GM10248 (cell line): ENCODE measurements around the gene CXCL11.

Experiments
- CTCF ChIA-PET: fragments of 300-600 bp; sonication (Branson Sonifier 250); formaldehyde crosslinking; extraction: SDS; loops from one replicate; lab custom pipeline; 2021; ENCODE audit warnings: antibody characterized with exemption; lab: Yijun Ruan, JAX
- POLR2A ChIA-PET: fragments of 350-650 bp; sonication (Branson Sonifier 250); formaldehyde crosslinking; extraction: SDS; loops from one replicate; lab custom pipeline; 2020; ENCODE audit warnings: antibody characterized with exemption; lab: Yijun Ruan, JAX
- DNase-seq: peaks from one replicate; pipeline ENCODE4 v3.0.0; 2012; ENCODE audit errors: extremely low spot score
- TF ChIP-seq, protein P1 (sequence below): IDR thresholded peaks from 2 replicates; pipeline ENCODE4 v1.5.1; 2012; ENCODE audit warnings: mild to moderate bottlenecking, low read depth; ENCODE audit errors: extremely low read depth, missing control alignments, control extremely low read depth

Gene CXCL11

GRCh38 chr4:76022677-76023076 lies 13.2 kb downstream of the CXCL11 start:
- DNase-seq = no peak
- TF ChIP-seq, protein P1, sequence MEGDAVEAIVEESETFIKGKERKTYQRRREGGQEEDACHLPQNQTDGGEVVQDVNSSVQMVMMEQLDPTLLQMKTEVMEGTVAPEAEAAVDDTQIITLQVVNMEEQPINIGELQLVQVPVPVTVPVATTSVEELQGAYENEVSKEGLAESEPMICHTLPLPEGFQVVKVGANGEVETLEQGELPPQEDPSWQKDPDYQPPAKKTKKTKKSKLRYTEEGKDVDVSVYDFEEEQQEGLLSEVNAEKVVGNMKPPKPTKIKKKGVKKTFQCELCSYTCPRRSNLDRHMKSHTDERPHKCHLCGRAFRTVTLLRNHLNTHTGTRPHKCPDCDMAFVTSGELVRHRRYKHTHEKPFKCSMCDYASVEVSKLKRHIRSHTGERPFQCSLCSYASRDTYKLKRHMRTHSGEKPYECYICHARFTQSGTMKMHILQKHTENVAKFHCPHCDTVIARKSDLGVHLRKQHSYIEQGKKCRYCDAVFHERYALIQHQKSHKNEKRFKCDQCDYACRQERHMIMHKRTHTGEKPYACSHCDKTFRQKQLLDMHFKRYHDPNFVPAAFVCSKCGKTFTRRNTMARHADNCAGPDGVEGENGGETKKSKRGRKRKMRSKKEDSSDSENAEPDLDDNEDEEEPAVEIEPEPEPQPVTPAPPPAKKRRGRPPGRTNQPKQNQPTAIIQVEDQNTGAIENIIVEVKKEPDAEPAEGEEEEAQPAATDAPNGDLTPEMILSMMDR = no peak
- ChIA-PET CTCF (interaction anchor here (2.7 kb wide), 1 partner anchor 44 kb away, joined by 7 read pairs; no protein-coding TSS in a partner anchor), POLR2A (no interaction called here)

GRCh38 chr4:76022031-76022430 lies 13.8 kb downstream of the CXCL11 start:
- POLR2A ChIA-PET = no interaction called here
- CTCF ChIA-PET = interaction anchor here (1.2 to 2.7 kb wide), 2 partner anchors 33 to 45 kb away, joined by 3 to 7 read pairs; no protein-coding TSS in a partner anchor
- DNase-seq = no peak
- TF ChIP-seq, protein P1 = no peak

GRCh38 chr4:76017056-76017686 lies 18.7 kb downstream of the CXCL11 start:
- ChIA-PET POLR2A (interaction anchor here (0.6 kb wide), 1 partner anchor 1029 kb away, joined by 5 read pairs; no protein-coding TSS in a partner anchor), CTCF (interaction anchor here (1.4 to 2.4 kb wide), 2 partner anchors 8 to 121 kb away, joined by 3 to 11 read pairs; no protein-coding TSS in a partner anchor)
- TF ChIP-seq, protein P1 = no peak
- DNase-seq = no peak

DNA sequence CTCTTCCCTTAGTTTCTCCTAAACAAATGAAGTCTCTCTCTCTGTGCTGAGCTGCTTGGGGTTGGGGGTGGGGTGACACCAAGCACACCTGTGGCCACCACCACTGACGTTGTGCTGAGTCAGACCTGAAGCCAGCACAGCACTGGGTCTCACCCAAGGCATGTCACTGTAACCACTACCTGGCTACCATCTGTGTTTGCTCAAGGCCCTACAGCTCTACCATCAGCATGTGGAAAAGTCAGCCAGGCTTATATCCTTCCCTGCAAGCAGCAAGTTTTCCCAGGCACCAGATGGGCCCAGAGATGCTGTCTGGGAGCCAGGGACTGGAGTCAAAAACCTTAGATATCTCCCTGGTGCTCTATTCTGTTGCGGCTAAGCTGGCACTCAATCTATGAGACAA lies 19.5 kb downstream of the CXCL11 start:
- ChIA-PET CTCF (interaction anchor here (1.4 to 2.4 kb wide), 3 partner anchors 9 to 120 kb away, joined by 3 to 11 read pairs (median 7); no protein-coding TSS in a partner anchor), POLR2A (no interaction called here)
- TF ChIP-seq, protein P1 = no peak
- DNase-seq = no peak

- TF ChIP-seq, protein P1 = no peak
- ChIA-PET POLR2A (no interaction called here), CTCF (interaction anchor here (0.9 to 2.8 kb wide), 3 partner anchors 18 to 22 kb away, joined by 3 to 8 read pairs (median 3); no protein-coding TSS in a partner anchor)
- DNase-seq = no peak
These were observed 22.3 kb downstream of the CXCL11 start for GRCh38 chr4:76013540-76013939.

DNA sequence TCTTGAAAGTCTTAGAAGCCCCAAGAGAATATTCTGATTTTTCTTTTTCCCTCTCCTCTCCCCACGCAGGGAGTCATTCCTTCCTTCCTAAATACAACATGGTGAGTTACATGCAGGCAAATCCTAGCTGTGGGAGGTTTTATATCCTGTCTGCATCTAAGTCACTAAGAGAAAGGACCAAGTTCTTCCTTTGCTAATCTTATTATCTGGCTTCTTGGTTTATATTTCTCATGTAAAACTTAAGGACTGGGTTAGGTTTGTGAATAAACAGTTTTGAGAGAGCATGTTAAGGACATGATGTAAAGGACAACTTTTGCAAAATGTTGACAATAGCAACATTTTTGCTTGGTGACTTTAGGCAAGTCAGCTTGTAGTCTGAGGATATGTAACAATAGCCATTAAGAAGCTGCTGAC lies 23.5 kb downstream of the CXCL11 start:
- CTCF ChIA-PET = interaction anchor here (1.0 to 2.8 kb wide), 4 partner anchors 13 to 20 kb away, joined by 3 to 8 read pairs (median 4); no protein-coding TSS in a partner anchor
- TF ChIP-seq, protein P1 = no peak
- POLR2A ChIA-PET = no interaction called here
- DNase-seq = no peak
